Panc1 (cell line): ENCODE data around the gene MASP2. TPM values are rescaled to one million over a fixed set of nuclear protein-coding genes. Genes with fewer than 3 reads are reported as not detected.
"Not testable (repeated sequence)": the region's sequence is repeated elsewhere in the genome, so short reads cannot be mapped to it uniquely, and the experiment has no call there.

Experiments used
- ATAC-seq: fragments of 200-7000 bp; cut with Tn5 transposase; 2 replicates; pipeline ENCODE4 v1.9.1; 2020; ENCODE audit warnings: mild to moderate bottlenecking, moderate library complexity
- BruUV-seq: library from RNA; stranded (reverse); fragments of 400-500 nt; replicated peaks from 2 replicates; lab custom pipeline; 2021; lab: Mats Ljungman, UMichigan
- CTCF ChIA-PET: fragments of 300-600 bp; sonication (Branson Sonifier 250); formaldehyde crosslinking; loops from one replicate; lab custom pipeline; 2022; ENCODE audit warnings: antibody characterized with exemption; lab: Charles Lee
- POLR2A ChIA-PET: fragments of 300-600 bp; sonication (Branson Sonifier 250); formaldehyde crosslinking; loops from one replicate; lab custom pipeline; 2022; ENCODE audit warnings: antibody characterized with exemption; lab: Charles Lee
- DNase-seq: peaks from one replicate; pipeline ENCODE4 v3.0.0-alpha.2; 2010; ENCODE audit warnings: low read depth, low spot score
- H3K27ac ChIP-seq: 2 replicates; pipeline ENCODE4 v1.5.1; 2011; ENCODE audit warnings: mild to moderate bottlenecking, low read length, inconsistent platforms
- H3K27me3 ChIP-seq: fragments of 200-500 bp; sonication (Bioruptor generic); 2 replicates; pipeline ENCODE4 v1.6.0; 2014; ENCODE audit warnings: low read length, inconsistent platforms; ENCODE audit not compliant: control insufficient read depth, insufficient read depth
- H3K36me3 ChIP-seq: fragments of 200-500 bp; sonication (Bioruptor generic); 2 replicates; pipeline ENCODE4 v1.5.1; 2014; ENCODE audit warnings: inconsistent platforms, mild to moderate bottlenecking, low read length, moderate library complexity; ENCODE audit not compliant: control insufficient read depth, insufficient read depth
- H3K4me1 ChIP-seq: 2 replicates; pipeline ENCODE4 v1.5.1; 2011; ENCODE audit warnings: inconsistent platforms, mild to moderate bottlenecking, low read length, moderate library complexity; ENCODE audit not compliant: control insufficient read depth, insufficient read depth
- H3K4me3 ChIP-seq, 2 experiments: 2 replicates each; pipeline ENCODE4 v1.5.1; 2011 to 2012; ENCODE audit warnings: low read depth in 2 of 2, low read length in 2 of 2, mild to moderate bottlenecking in 2 of 2, inconsistent platforms in 1 of 2, moderate library complexity in 1 of 2
- H3K9me3 ChIP-seq: fragments of 200-500 bp; sonication (Bioruptor generic); 2 replicates; pipeline ENCODE4 v1.5.1; 2014; ENCODE audit warnings: low read depth, mild to moderate bottlenecking, inconsistent platforms, low read length, moderate library complexity; ENCODE audit not compliant: control insufficient read depth, insufficient read depth
- CTCF ChIP-seq: fragments of 450-650 bp; IDR thresholded peaks from 2 replicates; pipeline ENCODE4 v1.5.1; 2017; ENCODE audit warnings: mild to moderate bottlenecking
- POLR2AphosphoS5 ChIP-seq: IDR thresholded peaks from 2 replicates; pipeline ENCODE4 v1.6.1; 2012; ENCODE audit warnings: mild to moderate bottlenecking, low read depth, low read length, moderate library complexity
- REST ChIP-seq, 2 experiments: IDR thresholded peaks; 2 replicates each; pipeline ENCODE4 v1.6.1; 2011 to 2012; ENCODE audit warnings: low read depth in 2 of 2, control low read depth in 1 of 2, low read length in 1 of 2, mild to moderate bottlenecking in 1 of 2, moderate library complexity in 1 of 2; ENCODE audit not compliant: insufficient read depth in 1 of 2
- SIN3A ChIP-seq: IDR thresholded peaks from 2 replicates; pipeline ENCODE4 v1.6.1; 2012; ENCODE audit warnings: low read depth, mild to moderate bottlenecking, low read length, moderate library complexity, borderline replicate concordance; ENCODE audit not compliant: insufficient read depth
- TCF7L2 ChIP-seq: IDR thresholded peaks from 2 replicates; pipeline ENCODE4 v1.6.1; 2011; ENCODE audit warnings: mild to moderate bottlenecking, low read depth, low read length, inconsistent platforms
- in situ Hi-C: cut with HindIII; loops from 2 replicates; pipeline ENCODE4 v1.10.0; 2016; ENCODE audit warnings: low sequenced_read_pairs, low pct_unique_long_range_greater_than_20kb
- intact Hi-C: fragments of 100-400 bp; cut with micrococcal nuclease; formaldehyde crosslinking; loops from one replicate; pipeline ENCODE4 v1.10.0; 2022; ENCODE audit not compliant: unreplicated experiment
- total RNA-seq: library from RNA; stranded (reverse); gene quantifications from one replicate; pipeline ENCODE4 v1.2.1, GENCODE V29; 2021; ENCODE audit not compliant: unreplicated experiment

MASP2 gene
- total RNA-seq, 1 experiment from 2014 or later, result 0.41 TPM

GRCh38 chr1:11042065-11042464 is 5.0 kb downstream of the MASP2 start:
- intact Hi-C loops (no loop called here), in situ Hi-C loops (no loop called here)
- BruUV-seq, result no TSS peak
- H3K36me3 ChIP-seq, result no peaks in the 10 kb centered on the region
- DNase-seq (no peak), ATAC-seq (no peak)
- CTCF ChIA-PET, result no interaction called here
- TF ChIP-seq SIN3A (no peak), TCF7L2 (no peak), POLR2AphosphoS5 (no peak), CTCF (no peak), REST (IDR thresholded peaks at IDR 0.05; ENCODE audit: insufficient read depth in 1 of 2, low read depth in 2 of 2, low read length in 1 of 2) (no peak)
- H3K4me1 ChIP-seq, result no peaks in the 10 kb centered on the region
- H3K9me3 ChIP-seq, result no peaks in the 10 kb centered on the region
- no peak overlapping the region for H3K27ac ChIP-seq
- no peak overlapping the region for H3K4me3 ChIP-seq
- no peaks in the 10 kb centered on the region for H3K27me3 ChIP-seq
- POLR2A ChIA-PET, result no interaction called here

- H3K27ac ChIP-seq, result no peak overlapping the region
- H3K9me3 ChIP-seq, result no peaks in the 10 kb centered on the region
- BruUV-seq, result no TSS peak
- no peaks in the 10 kb centered on the region for H3K4me1 ChIP-seq
- no peak overlapping the region for H3K4me3 ChIP-seq
- no peak for TF ChIP-seq REST (IDR thresholded peaks at IDR 0.05; ENCODE audit: insufficient read depth in 1 of 2, low read depth in 2 of 2, low read length in 1 of 2)
- TF ChIP-seq TCF7L2, result no peak
- TF ChIP-seq POLR2AphosphoS5, result no peak
- TF ChIP-seq SIN3A, result no peak
- TF ChIP-seq CTCF, result no peak
- ATAC-seq, result no peak
- H3K27me3 ChIP-seq, result no peaks in the 10 kb centered on the region
- in situ Hi-C loops, result no loop called here
- intact Hi-C loops, result no loop called here
- ChIA-PET CTCF (no interaction called here), POLR2A (no interaction called here)
- no peaks in the 10 kb centered on the region for H3K36me3 ChIP-seq
- no peak for DNase-seq
Measured at GRCh38 chr1:11041048-11041447, 6.0 kb downstream of the MASP2 start.

- H3K36me3 ChIP-seq, H3K27ac ChIP-seq, H3K4me3 ChIP-seq, ATAC-seq, CTCF ChIA-PET, BruUV-seq, DNase-seq, H3K9me3 ChIP-seq, POLR2A ChIA-PET, in situ Hi-C loops, intact Hi-C loops, H3K4me1 ChIP-seq, H3K27me3 ChIP-seq: not testable (repeated sequence)
Measured at GRCh38 chr1:11040105-11040429, 7.0 kb downstream of the MASP2 start.
